ENCODE measurements around the gene SDF2.
"Not testable (repeated sequence)": the region's sequence is repeated elsewhere in the genome, so short reads cannot be mapped to it uniquely, and the experiment has no call there.

Gene SDF2

GRCh38 chr17:28688481-28688880 lies 26.8 kb upstream of the SDF2 start:
- no peak for DNase-seq
- in situ Hi-C loops (cut with HindIII; ENCODE audit: low pct_ligation_motif_present, low pct_unique_long_range_greater_than_20kb, low sequenced_read_pairs), result no loop called here

GRCh38 chr17:28686296-28686695 lies 24.6 kb upstream of the SDF2 start:
- in situ Hi-C loops (cut with HindIII; ENCODE audit: low pct_ligation_motif_present, low pct_unique_long_range_greater_than_20kb, low sequenced_read_pairs), result no loop called here

DNA sequence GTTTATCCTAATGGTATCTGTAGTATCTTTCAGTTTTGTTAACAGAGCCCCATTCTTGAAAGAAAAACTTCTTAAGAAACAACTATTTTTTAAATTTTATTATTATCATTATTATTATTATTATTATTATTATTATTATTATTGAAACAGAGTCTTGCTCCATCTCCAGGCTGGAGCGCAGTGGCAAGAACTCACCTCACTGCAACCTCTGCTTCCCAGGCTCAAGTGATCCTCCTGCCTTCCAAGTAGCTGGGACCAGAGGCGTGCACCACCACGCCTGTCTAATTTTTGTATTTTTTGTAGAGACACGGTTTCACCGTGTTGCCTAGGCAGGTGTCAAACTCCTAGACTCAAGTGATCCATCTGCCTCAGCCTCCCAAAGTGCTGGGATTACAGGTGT lies 23.7 kb upstream of the SDF2 start:
- in situ Hi-C loops (cut with HindIII; ENCODE audit: low pct_ligation_motif_present, low pct_unique_long_range_greater_than_20kb, low sequenced_read_pairs), result no loop called here
- no peak for DNase-seq

More at GRCh38 chr17:28686296-28686695, 24.6 kb upstream of the SDF2 start:
- DNase-seq, result no peak

DNA sequence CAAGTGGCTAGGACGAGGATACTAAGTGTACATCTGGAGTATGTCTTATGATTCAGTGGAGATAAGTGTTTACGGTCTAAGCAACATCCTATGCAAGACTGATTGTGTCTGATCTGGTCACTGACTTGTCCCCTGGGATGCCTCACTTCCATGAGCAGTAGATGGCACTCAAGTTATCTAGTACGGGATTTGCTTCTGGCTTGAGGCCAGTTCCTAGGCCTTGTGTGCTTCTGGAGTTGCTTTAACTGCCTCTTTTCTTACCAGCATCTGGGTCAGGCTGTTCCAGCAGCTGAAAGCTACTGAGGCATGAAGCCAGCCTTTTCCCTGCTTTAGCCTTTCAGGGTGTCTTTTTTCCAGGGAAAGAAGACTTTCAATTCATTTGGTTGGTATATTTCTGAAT lies 23.3 kb upstream of the SDF2 start:
- in situ Hi-C loops (cut with HindIII; ENCODE audit: low pct_ligation_motif_present, low pct_unique_long_range_greater_than_20kb, low sequenced_read_pairs), result no loop called here

DNA sequence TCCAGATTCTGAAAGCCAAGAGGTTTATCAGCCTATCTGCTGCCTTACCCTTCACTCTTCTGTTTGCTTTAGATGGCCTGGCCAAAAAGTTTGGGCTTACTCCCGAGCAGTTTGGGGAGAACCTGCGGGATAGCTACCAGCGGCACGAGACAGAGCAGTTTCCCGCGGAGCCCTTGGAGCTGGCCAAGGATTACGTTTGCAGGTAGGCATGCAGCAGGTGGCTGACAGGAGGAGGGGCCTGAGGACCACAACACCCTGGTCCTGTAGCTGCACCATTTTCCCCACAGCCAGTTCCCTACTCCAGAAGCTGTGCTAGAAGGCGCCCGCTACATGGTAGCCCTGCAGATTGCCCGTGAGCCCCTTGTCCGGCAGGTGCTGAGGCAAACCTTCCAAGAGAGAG lies 20.9 kb upstream of the SDF2 start:
- in situ Hi-C loops (cut with HindIII; ENCODE audit: low pct_ligation_motif_present, low pct_unique_long_range_greater_than_20kb, low sequenced_read_pairs), result no loop called here
- DNase-seq, result no peak

More for the DNA sequence above, 23.3 kb upstream of the SDF2 start:
- peak; percentile 69 for DNase-seq

DNA sequence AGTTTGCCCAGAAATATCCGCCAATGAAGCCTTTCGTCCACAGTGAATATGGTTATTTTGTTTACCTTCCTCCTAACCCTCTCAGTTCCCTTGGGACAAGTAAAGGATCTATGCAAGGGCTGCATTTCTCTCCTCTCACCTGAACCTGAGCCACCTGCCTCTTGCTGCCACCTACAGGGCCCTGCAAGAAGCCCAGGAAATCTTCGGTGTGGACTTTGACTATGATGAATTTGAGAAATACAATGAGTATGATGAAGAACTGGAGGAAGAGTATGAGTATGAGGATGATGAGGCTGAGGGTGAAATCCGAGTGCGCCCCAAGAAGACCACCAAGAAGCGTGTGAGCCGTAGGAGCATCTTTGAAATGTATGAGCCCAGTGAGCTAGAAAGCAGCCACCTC lies 14.3 kb upstream of the SDF2 start:
- in situ Hi-C loops (cut with HindIII; ENCODE audit: low pct_ligation_motif_present, low pct_unique_long_range_greater_than_20kb, low sequenced_read_pairs), result no loop called here
- peak; percentile 32 for DNase-seq

- in situ Hi-C loops (cut with HindIII; ENCODE audit: low pct_ligation_motif_present, low pct_unique_long_range_greater_than_20kb, low sequenced_read_pairs), result no loop called here
- no peak for DNase-seq
Observed at GRCh38 chr17:28675490-28675889, 13.8 kb upstream of the SDF2 start.

DNA sequence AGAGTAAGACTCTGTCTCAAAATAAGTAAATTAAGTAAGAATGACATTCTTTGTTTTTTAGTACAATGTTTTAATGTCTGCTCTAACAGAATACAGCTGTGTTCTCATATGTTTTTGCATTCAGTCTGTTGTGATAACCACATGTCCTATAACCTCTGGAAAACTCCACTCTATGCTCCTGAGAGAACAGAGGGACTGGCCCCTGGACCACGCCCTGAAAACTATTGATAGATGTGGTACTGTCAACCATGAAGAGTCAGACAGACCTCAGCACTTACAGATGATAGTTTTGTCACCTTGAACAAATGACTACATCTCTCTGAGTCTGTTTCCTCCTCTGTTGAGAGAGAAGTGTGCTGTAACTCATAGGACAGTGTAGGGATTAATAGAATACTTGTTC lies 8.2 kb upstream of the SDF2 start:
- no peak for DNase-seq
- in situ Hi-C loops (cut with HindIII; ENCODE audit: low pct_ligation_motif_present, low pct_unique_long_range_greater_than_20kb, low sequenced_read_pairs), result no loop called here

DNA sequence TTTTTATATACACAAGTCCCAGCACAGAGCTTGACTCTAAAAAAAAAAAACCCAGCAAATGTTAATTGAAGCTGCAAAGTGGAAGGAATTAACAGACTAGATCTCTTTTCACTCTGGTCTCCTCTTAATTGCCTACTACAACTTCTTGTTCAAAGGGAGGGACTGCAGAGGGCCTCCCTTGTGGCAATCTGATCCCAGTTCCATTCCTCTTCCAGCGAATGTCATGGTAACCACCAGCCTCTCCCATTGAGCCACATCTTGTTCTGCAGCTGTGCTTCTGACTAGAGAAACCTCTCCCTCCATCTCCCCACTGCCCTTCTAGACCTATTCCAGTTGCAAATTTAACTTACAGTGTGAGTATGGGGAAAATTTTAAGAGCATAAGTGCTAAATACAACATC lies 6.2 kb upstream of the SDF2 start:
- in situ Hi-C loops (cut with HindIII; ENCODE audit: low pct_ligation_motif_present, low pct_unique_long_range_greater_than_20kb, low sequenced_read_pairs), result no loop called here
- no peak for DNase-seq

DNA sequence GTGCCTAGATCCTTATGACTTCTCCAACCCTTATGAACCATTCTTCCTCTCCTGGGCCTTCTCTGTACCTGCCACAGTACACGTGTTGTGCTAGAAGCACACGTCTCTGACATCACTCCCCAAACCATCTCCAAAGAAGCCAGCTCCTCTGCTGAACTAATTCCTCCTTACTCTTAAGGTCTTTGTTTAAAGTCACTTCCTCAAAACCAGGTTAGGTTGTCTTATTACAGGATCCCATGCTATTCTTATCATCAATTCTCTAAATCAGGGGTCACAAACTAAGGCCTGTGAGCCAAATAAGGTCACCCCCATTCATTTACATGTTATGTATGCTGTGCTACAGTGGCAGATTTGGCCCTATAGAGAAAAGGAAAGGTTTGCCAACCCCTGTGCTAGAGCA lies 4.3 kb upstream of the SDF2 start:
- in situ Hi-C loops (cut with HindIII; ENCODE audit: low pct_ligation_motif_present, low pct_unique_long_range_greater_than_20kb, low sequenced_read_pairs), result no loop called here
- no peak for DNase-seq

- no peak for DNase-seq
- in situ Hi-C loops (cut with HindIII; ENCODE audit: low pct_ligation_motif_present, low pct_unique_long_range_greater_than_20kb, low sequenced_read_pairs), result no loop called here
Observed at GRCh38 chr17:28663723-28664122, 2.0 kb upstream of the SDF2 start.

GRCh38 chr17:28662527-28662829 lies 772 bp upstream of the SDF2 start:
- no peak for DNase-seq
- in situ Hi-C loops (cut with HindIII; ENCODE audit: low pct_ligation_motif_present, low pct_unique_long_range_greater_than_20kb, low sequenced_read_pairs), result no loop called here

DNA sequence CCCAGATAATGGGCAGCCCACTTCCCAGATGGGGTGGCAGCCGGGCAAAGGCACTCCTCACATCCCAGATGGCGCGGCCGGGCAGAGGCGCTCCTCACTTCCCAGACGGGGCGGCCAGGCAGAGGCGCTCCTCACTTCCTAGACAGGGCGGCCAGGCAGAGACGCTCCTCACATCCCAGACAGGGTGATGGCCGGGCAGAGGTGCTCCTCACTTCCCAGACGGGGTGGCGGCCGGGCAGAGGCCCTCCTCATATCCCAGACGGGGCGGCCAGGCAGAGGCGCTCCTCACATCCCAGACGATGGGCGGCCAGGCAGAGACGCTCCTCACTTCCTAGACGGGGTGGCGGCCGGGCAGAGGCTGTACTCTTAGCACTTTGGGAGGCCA lies 2.2 kb downstream of the SDF2 start:
- in situ Hi-C loops (cut with HindIII; ENCODE audit: low pct_ligation_motif_present, low pct_unique_long_range_greater_than_20kb, low sequenced_read_pairs); DNase-seq: not testable (repeated sequence)

DNA sequence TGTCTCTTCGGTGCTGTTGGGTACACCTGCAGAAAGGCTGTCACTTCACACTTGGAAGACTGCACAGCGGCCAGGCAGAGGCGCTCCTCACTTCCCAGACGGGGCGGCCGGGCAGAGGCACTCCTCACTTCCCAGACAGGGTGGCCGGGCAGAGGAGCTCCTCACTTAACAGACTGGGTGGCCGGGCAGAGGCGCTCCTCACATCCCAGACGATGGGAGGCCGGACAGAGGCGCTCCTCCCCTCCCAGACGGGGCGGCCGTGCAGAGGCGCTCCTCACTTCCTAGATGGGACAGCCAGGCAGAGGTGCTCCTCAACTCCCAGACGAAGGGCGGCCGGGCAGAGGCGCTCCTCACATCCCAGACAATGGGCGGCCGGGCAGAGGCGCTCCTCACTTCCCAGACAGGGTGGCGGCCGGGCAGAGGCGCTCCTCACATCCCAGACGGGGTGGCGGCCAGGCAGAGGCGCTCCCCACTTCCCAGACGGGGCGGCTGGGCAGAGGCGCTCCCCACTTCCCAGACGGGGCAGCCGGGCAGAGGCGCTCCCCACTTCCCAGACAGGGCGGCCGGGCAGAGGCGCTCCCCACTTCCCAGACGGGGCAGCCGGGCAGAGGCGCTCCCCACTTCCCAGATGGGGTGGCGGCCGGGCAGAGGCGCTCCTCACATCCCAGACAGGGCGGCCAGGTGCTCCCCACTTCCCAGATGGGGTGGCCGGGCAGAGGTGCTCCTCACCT lies 2.8 kb downstream of the SDF2 start:
- in situ Hi-C loops (cut with HindIII; ENCODE audit: low pct_ligation_motif_present, low pct_unique_long_range_greater_than_20kb, low sequenced_read_pairs), result not testable (repeated sequence)

GRCh38 chr17:28658342-28658741 lies 3.4 kb downstream of the SDF2 start:
- DNase-seq; in situ Hi-C loops (cut with HindIII; ENCODE audit: low pct_ligation_motif_present, low pct_unique_long_range_greater_than_20kb, low sequenced_read_pairs): not testable (repeated sequence)

More for the DNA sequence above, 2.8 kb downstream of the SDF2 start:
- DNase-seq, result not testable (repeated sequence)

- no peak for DNase-seq
- in situ Hi-C loops (cut with HindIII; ENCODE audit: low pct_ligation_motif_present, low pct_unique_long_range_greater_than_20kb, low sequenced_read_pairs), result no loop called here
Observed at GRCh38 chr17:28657756-28658155, 4.0 kb downstream of the SDF2 start.

DNA sequence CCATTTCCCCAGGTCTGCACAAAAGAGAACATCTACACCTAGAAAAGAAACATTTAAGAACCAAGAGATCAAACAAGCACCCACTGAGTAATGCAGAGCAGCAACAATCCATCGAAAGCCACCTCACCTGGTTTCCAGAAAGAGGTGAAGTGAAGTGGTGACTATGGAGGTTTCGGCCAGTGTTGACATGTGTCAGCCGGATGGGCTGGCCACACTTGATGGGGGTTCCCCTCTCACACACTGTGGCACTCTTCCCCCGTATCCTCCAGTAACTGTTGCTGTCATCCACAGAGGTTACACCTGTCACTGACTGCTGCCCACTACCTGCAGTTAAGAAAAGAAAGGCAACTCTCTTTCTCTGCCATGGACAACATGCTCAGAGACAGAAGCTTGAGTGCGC lies 6.5 kb downstream of the SDF2 start:
- in situ Hi-C loops (cut with HindIII; ENCODE audit: low pct_ligation_motif_present, low pct_unique_long_range_greater_than_20kb, low sequenced_read_pairs), result no loop called here
- DNase-seq, result no peak

GRCh38 chr17:28648698-28649097 lies 13.0 kb downstream of the SDF2 start:
- DNase-seq, result no peak
- in situ Hi-C loops (cut with HindIII; ENCODE audit: low pct_ligation_motif_present, low pct_unique_long_range_greater_than_20kb, low sequenced_read_pairs), result no loop called here

GRCh38 chr17:28646039-28646754 lies 15.5 kb downstream of the SDF2 start:
- no peak for DNase-seq
- in situ Hi-C loops (cut with HindIII; ENCODE audit: low pct_ligation_motif_present, low pct_unique_long_range_greater_than_20kb, low sequenced_read_pairs), result no loop called here

DNA sequence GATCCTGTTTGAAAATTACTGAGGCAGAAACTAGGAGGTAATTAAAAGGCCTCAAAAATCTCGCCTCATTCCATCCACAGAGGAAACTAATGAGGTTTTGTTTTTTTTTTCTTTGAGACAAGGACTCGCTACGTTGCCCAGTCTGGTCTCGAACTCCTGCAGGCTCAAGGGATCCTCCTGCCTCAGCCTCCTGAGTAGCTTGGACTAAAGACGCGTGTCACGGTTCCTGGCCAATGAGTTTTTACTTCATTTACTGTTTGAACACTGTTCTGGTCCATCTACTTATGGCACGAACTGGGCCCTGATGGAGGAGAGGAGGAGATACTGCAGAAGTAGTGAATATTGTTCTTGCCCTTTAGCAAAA lies 16.1 kb downstream of the SDF2 start:
- in situ Hi-C loops (cut with HindIII; ENCODE audit: low pct_ligation_motif_present, low pct_unique_long_range_greater_than_20kb, low sequenced_read_pairs), result no loop called here
- no peak for DNase-seq
